ENCODE results near the gene CXCL9. TPM values are rescaled to one million over a fixed set of nuclear protein-coding genes. Genes with fewer than 3 reads are reported as not detected.

CXCL9 gene
- not detected in 5 replicates for total RNA-seq (2022; extraction: Qiagen RNA extraction)

DNA sequence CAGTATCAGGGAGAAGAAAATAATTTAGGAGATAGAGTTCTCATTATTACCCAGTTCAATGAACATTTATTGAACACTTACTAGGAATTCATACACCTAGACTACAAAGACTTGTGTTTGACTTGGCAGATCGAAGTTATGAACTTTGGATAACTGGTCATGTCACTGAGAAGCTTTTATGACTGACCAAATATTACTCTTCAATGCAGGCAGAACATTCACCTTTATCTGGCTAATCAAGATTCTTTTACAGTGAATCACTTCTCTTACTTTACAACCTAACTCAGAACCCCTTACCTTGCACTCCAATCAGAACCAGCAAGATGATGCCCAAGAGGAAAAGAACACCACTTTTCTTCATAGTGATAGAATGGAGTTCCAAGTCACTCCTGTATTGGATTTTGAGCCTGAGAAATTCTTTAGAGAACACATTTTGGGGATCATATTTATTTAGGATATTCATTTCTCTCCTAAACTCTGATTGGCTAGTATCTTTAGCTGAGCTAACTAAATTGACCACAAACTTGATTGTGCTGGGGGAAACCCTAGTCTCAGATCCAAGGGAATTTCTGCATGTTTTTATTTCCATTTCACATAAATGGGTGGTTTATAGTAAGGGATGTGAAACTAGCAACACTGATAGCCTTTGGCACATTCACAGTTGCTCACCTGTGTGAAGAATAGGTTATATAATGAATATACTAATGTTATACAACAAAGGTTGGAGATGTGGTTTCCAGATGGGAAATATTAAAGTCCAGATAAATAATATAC lies at the start of gene CXCL9:
Gene CXCL9 (minus strand): TSS at position 421 of the 774 bp plus-strand sequence. CDS start 60 bp downstream, at position 361.

GRCh38 chr4:76035799-76036380 lies 28.6 kb upstream of the CXCL9 start, which contains the start of gene CXCL11:
Gene CXCL11 (minus strand): TSS chr4:76036070. CDS start chr4:76035987, 83 bp downstream.

GRCh38 chr4:76023389-76023788 lies 16.1 kb upstream of the CXCL9 start, which contains the start of gene CXCL10:
Gene CXCL10 (minus strand): TSS chr4:76023497. CDS start chr4:76023431, 66 bp downstream.

Other genes with a start within 250 kb of the CXCL9 start
- not detected in 5 replicates for gene PPEF2, start 105.1 kb downstream of the CXCL9 start, total RNA-seq (2022; extraction: Qiagen RNA extraction)
- gene NAAA, start 66.5 kb downstream of the CXCL9 start, total RNA-seq (2022; extraction: Qiagen RNA extraction) = 21.2 to 24.8 TPM (median 21.7 TPM) in 5 replicates
- 15.2 to 17.1 TPM (median 16.1 TPM) in 5 replicates for gene SDAD1, start 16.6 kb downstream of the CXCL9 start, total RNA-seq (2022; extraction: Qiagen RNA extraction)
- 0.08 to 0.12 TPM (median 0.11 TPM) in 3 of 5 replicates, not detected in the others for gene CXCL10, start 16.0 kb upstream of the CXCL9 start, total RNA-seq (2022; extraction: Qiagen RNA extraction)
- gene CXCL11, start 28.6 kb upstream of the CXCL9 start, total RNA-seq (2022; extraction: Qiagen RNA extraction) = 0.07 to 0.31 TPM (median 0.18 TPM) in 5 replicates
- not detected in 5 replicates for gene ART3, start 67.2 kb upstream of the CXCL9 start, total RNA-seq (2022; extraction: Qiagen RNA extraction)
- gene NUP54, start 140.9 kb upstream of the CXCL9 start, total RNA-seq (2022; extraction: Qiagen RNA extraction) = 26.1 to 40.3 TPM (median 28.8 TPM) in 5 replicates
- 44.3 to 61.8 TPM (median 53.6 TPM) in 5 replicates for gene SCARB2, start 206.3 kb upstream of the CXCL9 start, total RNA-seq (2022; extraction: Qiagen RNA extraction)
- 0.08 to 0.36 TPM (median 0.22 TPM) in 5 replicates for gene FAM47E, start 244.2 kb upstream of the CXCL9 start, total RNA-seq (2022; extraction: Qiagen RNA extraction)

Data from A549 treated with dexamethasone at 1 μM for 4 hours (cell line).